A549 (cell line): Measurements from ENCODE around the gene PLD3. TPM values are rescaled to one million over a fixed set of nuclear protein-coding genes. Genes with fewer than 3 reads are reported as not detected.

Experiments used
- ATAC-seq, 2 experiments: fragments of 200-7000 bp in 1 of 2; fragments of >200 bp in 1 of 2; cut with Nextera tagmentation in 1 of 2; cut with Tn5 transposase in 1 of 2; 3 replicates each; pipeline versions ENCODE4 v1.8.0 to v1.9.1; 2018 to 2020; ENCODE audit warnings: mild to moderate bottlenecking in 1 of 2, moderate library complexity in 1 of 2
- CTCF ChIA-PET: fragments of 300-600 bp; sonication (Branson Sonifier 250); formaldehyde crosslinking; extraction: SDS; loops from one replicate; lab custom pipeline; 2021; ENCODE audit warnings: antibody characterized with exemption, inconsistent platforms; lab: Yijun Ruan, JAX
- POLR2A ChIA-PET: fragments of 350-600 bp; formaldehyde crosslinking; extraction: SDS; loops from one replicate; lab custom pipeline; 2021; ENCODE audit warnings: antibody characterized with exemption, inconsistent platforms; lab: Yijun Ruan, JAX
- DNase-seq, 2 experiments: peaks; one replicate each; pipeline versions ENCODE4 v3.0.0 to v3.0.0-alpha.2; 2011 to 2016; ENCODE audit warnings: low read depth in 1 of 2, low spot score in 1 of 2
- FAIRE-seq: peaks from 2 replicates; lab custom pipeline; 2011; peaks lifted over from hg19 to GRCh38; lab: Jason Lieb, UNC
- H3K27ac ChIP-seq, 2 experiments: fragments of >200 bp; sonication (Bioruptor Twin); formaldehyde crosslinking; 3 replicates each; pipeline ENCODE4 v1.5.1; 2016 to 2017
- H3K4me1 ChIP-seq: fragments of >200 bp; sonication (Bioruptor Twin); formaldehyde crosslinking; 3 replicates; pipeline ENCODE4 v1.6.1; 2016
- H3K4me2 ChIP-seq: fragments of >200 bp; sonication (Bioruptor Twin); formaldehyde crosslinking; 3 replicates; pipeline ENCODE4 v1.6.1; 2016
- H3K4me3 ChIP-seq: fragments of >200 bp; sonication (Bioruptor Twin); formaldehyde crosslinking; 3 replicates; pipeline ENCODE4 v1.5.1; 2016
- H3K9me3 ChIP-seq: fragments of >200 bp; sonication (Bioruptor Twin); formaldehyde crosslinking; 3 replicates; pipeline ENCODE4 v1.6.1; 2016
- ATOH8 ChIP-seq: fragments of 250-450 bp; sonication (Bioruptor Pico); IDR thresholded peaks from 2 replicates; pipeline ENCODE4 v1.5.0; 2020; ENCODE audit warnings: low read depth, mild to moderate bottlenecking, moderate library complexity
- BCL3 ChIP-seq: fragments of >200 bp; sonication (Bioruptor Twin); formaldehyde crosslinking; IDR thresholded peaks from 3 replicates; pipeline ENCODE4 v1.6.1; 2016
- BHLHE40 ChIP-seq: IDR thresholded peaks from 2 replicates; pipeline ENCODE4 v1.6.1; 2012; ENCODE audit warnings: low read depth, low read length, inconsistent platforms
- CBX2 ChIP-seq: fragments of 200-600 bp; sonication (generic); IDR thresholded peaks from 2 replicates; pipeline ENCODE4 v1.6.1; 2016; ENCODE audit warnings: low read depth, mild to moderate bottlenecking, borderline replicate concordance
- CHD4 ChIP-seq: fragments of 200-600 bp; sonication (generic); IDR thresholded peaks from 2 replicates; pipeline ENCODE4 v1.6.1; 2016; ENCODE audit warnings: antibody characterized with exemption, mild to moderate bottlenecking, borderline replicate concordance
- E2F6 ChIP-seq: IDR thresholded peaks from 2 replicates; pipeline ENCODE4 v1.6.1; 2012; ENCODE audit warnings: low read depth, borderline replicate concordance
- EHMT2 ChIP-seq: fragments of 200-600 bp; sonication (generic); IDR thresholded peaks from 2 replicates; pipeline ENCODE4 v1.6.1; 2016; ENCODE audit warnings: antibody characterized with exemption, low read depth, mild to moderate bottlenecking, moderate library complexity
- EP300 ChIP-seq, 2 experiments: fragments of >200 bp; sonication (Bioruptor Twin); formaldehyde crosslinking; IDR thresholded peaks; 2 replicates in 1 of 2; 3 replicates in 1 of 2; pipeline ENCODE4 v1.6.1; 2016 to 2017
- ESRRA ChIP-seq: fragments of 150-350 bp; IDR thresholded peaks from 2 replicates; pipeline ENCODE4 v1.6.1; 2014; ENCODE audit warnings: mild to moderate bottlenecking, low read length, borderline replicate concordance
- FOSB ChIP-seq: fragments of 250-450 bp; sonication (Bioruptor Pico); IDR thresholded peaks from 2 replicates; pipeline ENCODE4 v1.5.0; 2020; ENCODE audit warnings: mild to moderate bottlenecking, moderate library complexity
- GATA3 ChIP-seq: IDR thresholded peaks from 2 replicates; pipeline ENCODE4 v1.6.1; 2012; ENCODE audit warnings: borderline replicate concordance
- HEYL ChIP-seq: fragments of 250-450 bp; sonication (Bioruptor Pico); IDR thresholded peaks from 2 replicates; pipeline ENCODE4 v1.8.0; 2021; ENCODE audit warnings: mild to moderate bottlenecking, moderate library complexity
- HOXA7 ChIP-seq: fragments of 250-450 bp; sonication (Bioruptor Pico); IDR thresholded peaks from 2 replicates; pipeline ENCODE4 v1.5.0; 2020; ENCODE audit warnings: mild to moderate bottlenecking, moderate library complexity
- HOXB5 ChIP-seq: fragments of 250-450 bp; sonication (Bioruptor Pico); IDR thresholded peaks from 2 replicates; pipeline ENCODE4 v1.5.0; 2020; ENCODE audit warnings: mild to moderate bottlenecking, moderate library complexity
- JUN ChIP-seq, 2 experiments: fragments of >200 bp; sonication (Bioruptor Twin); formaldehyde crosslinking; IDR thresholded peaks; 2 replicates in 1 of 2; 3 replicates in 1 of 2; pipeline ENCODE4 v1.6.1; 2016 to 2017
- KDM5A ChIP-seq: fragments of 200-600 bp; sonication (generic); IDR thresholded peaks from 2 replicates; pipeline ENCODE4 v1.6.1; 2016; ENCODE audit warnings: antibody characterized with exemption, mild to moderate bottlenecking
- MAFK ChIP-seq: fragments of 450-650 bp; IDR thresholded peaks from 2 replicates; pipeline ENCODE4 v1.6.1; 2014; ENCODE audit not compliant: partially characterized antibody
- NFE2L2 ChIP-seq: fragments of 150-350 bp; conservative IDR thresholded peaks from 2 replicates; pipeline ENCODE4 v1.6.1; 2014; ENCODE audit warnings: low read length
- PHF8 ChIP-seq: fragments of 200-600 bp; sonication (generic); IDR thresholded peaks from 2 replicates; pipeline ENCODE4 v1.6.1; 2016; ENCODE audit warnings: low read depth, mild to moderate bottlenecking, antibody characterized with exemption, moderate library complexity, borderline replicate concordance
- RAD21 ChIP-seq, 2 experiments: fragments of >200 bp in 1 of 2; sonication (Bioruptor Twin) in 1 of 2; formaldehyde crosslinking in 1 of 2; IDR thresholded peaks in 1 of 2; conservative IDR thresholded peaks in 1 of 2; 2 replicates in 1 of 2; 3 replicates in 1 of 2; pipeline ENCODE4 v1.6.1; 2012 to 2018; ENCODE audit warnings: inconsistent platforms in 1 of 2
- SMC3 ChIP-seq: fragments of >200 bp; sonication (Bioruptor Twin); formaldehyde crosslinking; IDR thresholded peaks from 3 replicates; pipeline ENCODE4 v1.6.1; 2018; ENCODE audit warnings: inconsistent platforms
- USF2 ChIP-seq: fragments of 450-650 bp; IDR thresholded peaks from 2 replicates; pipeline ENCODE4 v1.6.1; 2014; ENCODE audit warnings: antibody characterized with exemption
- ZC3H11A ChIP-seq: fragments of 450-650 bp; IDR thresholded peaks from 2 replicates; pipeline ENCODE4 v1.6.1; 2014; ENCODE audit warnings: antibody characterized with exemption, mild to moderate bottlenecking
- ZFP36 ChIP-seq: fragments of 450-650 bp; IDR thresholded peaks from 2 replicates; pipeline ENCODE4 v1.6.1; 2014; ENCODE audit warnings: borderline replicate concordance; ENCODE audit not compliant: partially characterized antibody
- ZNF302 ChIP-seq: fragments of 250-450 bp; sonication (Bioruptor Pico); IDR thresholded peaks from 2 replicates; pipeline ENCODE4 v1.9.0; 2021; ENCODE audit warnings: inconsistent platforms, mild to moderate bottlenecking, moderate library complexity
- ZSCAN20 ChIP-seq: fragments of 250-450 bp; sonication (Bioruptor Pico); IDR thresholded peaks from 2 replicates; pipeline ENCODE4 v1.8.0; 2022; ENCODE audit warnings: mild to moderate bottlenecking, moderate library complexity
- WGBS: methylation state at CpG from one replicate; pipeline ENCODE4 v1.1.6; 2017; ENCODE audit errors: missing lambda C conversion rate; 5-methylcytosine and 5-hydroxymethylcytosine counted together
- polyA plus RNA-seq, 4 experiments: library from polyadenylated mRNA; depleted of rRNA in 3 of 4; stranded (reverse); fragments of >200 nt; fragmentation: RNase III in 1 of 4; extraction: RNeasy Plus Mini Kit Qiagen cat#74134 plus additional on column Dnase treatment in 1 of 4; gene quantifications; 2 replicates in 3 of 4; 3 replicates in 1 of 4; pipeline ENCODE4 v1.2.3, GENCODE V29; 2011 to 2017

PLD3 gene
- polyA plus RNA-seq, 2 of the 4 experiments (the other 2 are of a cell fraction), result 265 to 290 TPM

GRCh38 chr19:40378509-40378908, 30.0 kb downstream of the PLD3 start:
- H3K9me3 ChIP-seq, result no peaks in the 10 kb centered on the region
- TF ChIP-seq CBX2, result no peak
- no peak for TF ChIP-seq HOXA7 (CRISPR knock-in tag)
- no peak for TF ChIP-seq HEYL
- TF ChIP-seq ESRRA, result no peak
- TF ChIP-seq KDM5A, result no peak
- TF ChIP-seq PHF8, result no peak
- TF ChIP-seq ZNF302 (CRISPR knock-in tag), result no peak
- no peak for TF ChIP-seq ZC3H11A
- no peak for TF ChIP-seq USF2
- TF ChIP-seq SMC3, result no peak
- TF ChIP-seq MAFK, result no peak
- no peak for TF ChIP-seq BCL3
- no peak overlapping the region for H3K27ac ChIP-seq
- ATAC-seq (peak; percentile 21 to 46), FAIRE-seq (peak; percentile 83), DNase-seq (no peak)
- no peak overlapping the region for H3K4me3 ChIP-seq
- no peaks in the 10 kb centered on the region for H3K4me1 ChIP-seq
- WGBS, result 75% methylated on average over 2 of the region's 2 CpGs
- H3K4me2 ChIP-seq, result no peak overlapping the region
- ChIA-PET CTCF (interaction anchor here (0.5 to 3.9 kb wide), 4 partner anchors 10 to 48 kb away, joined by 3 to 14 read pairs (median 7); no protein-coding TSS in a partner anchor), POLR2A (interaction anchor here (0.7 kb wide), 1 partner anchor 30 kb away, joined by 3 read pairs; the partner anchor contains the start of genes C19orf47 and PLD3)

GRCh38 chr19:40379446-40380198, 31.1 kb downstream of the PLD3 start:
- no peak for DNase-seq
- CTCF ChIA-PET, result interaction anchor here (0.7 to 6.2 kb wide), 10 partner anchors 11 to 255 kb away, joined by 3 to 35 read pairs (median 4); no protein-coding TSS in a partner anchor
- POLR2A ChIA-PET, result interaction anchor here (1.1 kb wide), 1 partner anchor 24 kb away, joined by 3 read pairs; no protein-coding TSS in a partner anchor
- peak; percentile 54 for FAIRE-seq
- 72% methylated on average over 9 of the region's 11 CpGs for WGBS
- H3K4me1 ChIP-seq, result no peaks in the 10 kb centered on the region
- no peak overlapping the region for H3K4me3 ChIP-seq
- TF ChIP-seq RAD21 (conservative IDR thresholded peaks at IDR 0.05 in 1 of 2, IDR thresholded peaks at IDR 0.05 in 1 of 2), result no peak
- no peak for TF ChIP-seq E2F6
- no peak for TF ChIP-seq ESRRA
- TF ChIP-seq FOSB (CRISPR knock-in tag), result no peak
- no peak for TF ChIP-seq JUN (IDR thresholded peaks at IDR 0.05)
- TF ChIP-seq ZFP36, result no peak
- TF ChIP-seq HEYL, result no peak
- TF ChIP-seq CHD4, result no peak
- TF ChIP-seq ATOH8 (CRISPR knock-in tag), result no peak
- no peak for TF ChIP-seq ZSCAN20
- TF ChIP-seq BHLHE40, result no peak
- no peak for TF ChIP-seq HOXB5 (CRISPR knock-in tag)
- TF ChIP-seq KDM5A, result no peak
- no peak for TF ChIP-seq NFE2L2
- TF ChIP-seq GATA3, result no peak
- no peak for TF ChIP-seq EP300 (IDR thresholded peaks at IDR 0.05)
- no peak for TF ChIP-seq EHMT2
- no peak overlapping the region for H3K27ac ChIP-seq
- H3K9me3 ChIP-seq, result no peaks in the 10 kb centered on the region
- ATAC-seq, result no peak
- no peak overlapping the region for H3K4me2 ChIP-seq
